Smooth muscle cell (in vitro differentiated cells): Measurements from ENCODE around the gene CLEC4M. TPM values are rescaled to one million over a fixed set of nuclear protein-coding genes. Genes with fewer than 3 reads are reported as not detected.

ENCODE experiments used
- DNase-seq: peaks from one replicate; lab custom pipeline; 2025; ENCODE audit not compliant: unreplicated experiment; lab: John Stamatoyannopoulos, UW
- H2AFZ ChIP-seq: fragments of 200-600 bp; sonication (generic); 2 replicates; pipeline ENCODE4 v1.6.0; 2016; ENCODE audit warnings: antibody characterized with exemption, low read depth, mild to moderate bottlenecking
- H3F3A ChIP-seq: fragments of 200-600 bp; sonication (generic); 2 replicates; pipeline ENCODE4 v1.6.0; 2017; ENCODE audit warnings: antibody characterized with exemption, low read depth
- H3K27ac ChIP-seq: fragments of 200-600 bp; sonication (generic); 2 replicates; pipeline ENCODE4 v1.5.1; 2016; ENCODE audit warnings: low read depth, mild to moderate bottlenecking
- H3K27me3 ChIP-seq: fragments of 200-600 bp; sonication (generic); 2 replicates; pipeline ENCODE4 v1.6.1; 2016; ENCODE audit warnings: low read depth, mild to moderate bottlenecking
- H3K36me3 ChIP-seq: fragments of 200-600 bp; sonication (generic); 2 replicates; pipeline ENCODE4 v1.5.1; 2016; ENCODE audit warnings: low read depth
- H3K4me1 ChIP-seq: fragments of 200-600 bp; sonication (generic); 2 replicates; pipeline ENCODE4 v1.5.1; 2016; ENCODE audit warnings: low read depth
- H3K4me2 ChIP-seq: fragments of 200-600 bp; sonication (generic); 2 replicates; pipeline ENCODE4 v1.6.0; 2016; ENCODE audit warnings: mild to moderate bottlenecking
- H3K4me3 ChIP-seq: fragments of 200-600 bp; sonication (generic); 2 replicates; pipeline ENCODE4 v1.5.1; 2016; ENCODE audit warnings: mild to moderate bottlenecking
- H3K79me2 ChIP-seq: fragments of 200-600 bp; sonication (generic); 2 replicates; pipeline ENCODE4 v1.6.0; 2016; ENCODE audit warnings: low read depth, mild to moderate bottlenecking
- H3K9ac ChIP-seq: fragments of 200-600 bp; sonication (generic); 2 replicates; pipeline ENCODE4 v1.6.0; 2016; ENCODE audit warnings: low read depth
- H3K9me3 ChIP-seq: fragments of 200-600 bp; sonication (generic); replicated peaks from 2 replicates; pipeline ENCODE4 v1.5.1; 2016; ENCODE audit warnings: low read depth
- H4K20me1 ChIP-seq: fragments of 200-600 bp; sonication (generic); 2 replicates; pipeline ENCODE4 v1.6.0; 2016; ENCODE audit warnings: low read depth
- CTCF ChIP-seq: fragments of 200-600 bp; sonication (generic); IDR thresholded peaks from 2 replicates; pipeline ENCODE4 v1.5.1; 2017; ENCODE audit warnings: borderline replicate concordance, mild to moderate bottlenecking, antibody characterized with exemption; ENCODE audit not compliant: insufficient read depth, poor library complexity, severe bottlenecking
- WGBS: methylation state at CpG from one replicate; pipeline ENCODE4 v1.1.7; 2016; ENCODE audit warnings: low lambda C conversion rate; 5-methylcytosine and 5-hydroxymethylcytosine counted together
- polyA plus RNA-seq: library from polyadenylated mRNA; unstranded; fragments of >200 nt; fragmentation: Nextera tagmentation; extraction: Ambion mirVana; gene quantifications from 2 replicates; pipeline ENCODE4 v1.2.1, GENCODE V29; 2016
- total RNA-seq: library from RNA; depleted of rRNA; stranded (reverse); fragments of >200 nt; gene quantifications from 2 replicates; pipeline ENCODE4 v1.2.3, GENCODE V29; 2014

CLEC4M gene
- total and polyA plus RNA-seq, 2 experiments from 2014 or later = not detected

- no peaks in the 10 kb centered on the region for H3K9me3 ChIP-seq
- H3K4me1 ChIP-seq = no peaks in the 10 kb centered on the region
- no peaks in the 10 kb centered on the region for H3K27me3 ChIP-seq
- TF ChIP-seq CTCF = no peak
- no peaks in the 10 kb centered on the region for H3K79me2 ChIP-seq
- no peaks in the 10 kb centered on the region for H4K20me1 ChIP-seq
- H2AFZ ChIP-seq = no peak overlapping the region
- H3K36me3 ChIP-seq = no peaks in the 10 kb centered on the region
- no peak for DNase-seq
- no peak overlapping the region for H3K9ac ChIP-seq
- H3F3A ChIP-seq = no peaks in the 10 kb centered on the region
- no peak overlapping the region for H3K4me3 ChIP-seq
- H3K27ac ChIP-seq = no peak overlapping the region
- H3K4me2 ChIP-seq = no peak overlapping the region
- WGBS = 91% methylated on average over 6 of the region's 6 CpGs
These were observed 42.7 kb upstream of the CLEC4M start for GRCh38 chr19:7720351-7720750.

- H3K36me3 ChIP-seq = no peaks in the 10 kb centered on the region
- no peaks in the 10 kb centered on the region for H3K4me1 ChIP-seq
- WGBS = 79% methylated on average over 5 of the region's 5 CpGs
- H2AFZ ChIP-seq = no peak overlapping the region
- no peak for DNase-seq
- TF ChIP-seq CTCF = no peak
- no peaks in the 10 kb centered on the region for H3K9me3 ChIP-seq
- H3K79me2 ChIP-seq = no peaks in the 10 kb centered on the region
- H3K4me2 ChIP-seq = no peak overlapping the region
- H4K20me1 ChIP-seq = no peaks in the 10 kb centered on the region
- H3K4me3 ChIP-seq = no peak overlapping the region
- no peak overlapping the region for H3K9ac ChIP-seq
- no peaks in the 10 kb centered on the region for H3F3A ChIP-seq
- peaks cover 8% of the 10 kb centered on the region for H3K27me3 ChIP-seq
- H3K27ac ChIP-seq = no peak overlapping the region
These were observed 40.8 kb upstream of the CLEC4M start for GRCh38 chr19:7722231-7722651.

- no peaks in the 10 kb centered on the region for H3K4me1 ChIP-seq
- no peaks in the 10 kb centered on the region for H3K79me2 ChIP-seq
- H3K27me3 ChIP-seq = peaks cover 44% of the 10 kb centered on the region
- no peaks in the 10 kb centered on the region for H3K9me3 ChIP-seq
- DNase-seq = no peak
- H3K4me2 ChIP-seq = no peak overlapping the region
- 63% methylated on average over 2 of the region's 2 CpGs for WGBS
- no peak overlapping the region for H3K27ac ChIP-seq
- H3K36me3 ChIP-seq = no peaks in the 10 kb centered on the region
- no peaks in the 10 kb centered on the region for H3F3A ChIP-seq
- TF ChIP-seq CTCF = no peak
- H3K9ac ChIP-seq = no peak overlapping the region
- H4K20me1 ChIP-seq = no peaks in the 10 kb centered on the region
- H3K4me3 ChIP-seq = no peak overlapping the region
- no peak overlapping the region for H2AFZ ChIP-seq
These were observed 37.3 kb upstream of the CLEC4M start for GRCh38 chr19:7725791-7726190.

- no peak overlapping the region for H3K4me3 ChIP-seq
- H3K27ac ChIP-seq = no peak overlapping the region
- H3K4me2 ChIP-seq = no peak overlapping the region
- no peaks in the 10 kb centered on the region for H3K4me1 ChIP-seq
- no peaks in the 10 kb centered on the region for H3K36me3 ChIP-seq
- DNase-seq = no peak
- H2AFZ ChIP-seq = no peak overlapping the region
- no peaks in the 10 kb centered on the region for H4K20me1 ChIP-seq
- no peak overlapping the region for H3K9ac ChIP-seq
- H3K9me3 ChIP-seq = no peaks in the 10 kb centered on the region
- peaks cover 65% of the 10 kb centered on the region for H3K27me3 ChIP-seq
- no peaks in the 10 kb centered on the region for H3F3A ChIP-seq
- 41% methylated on average over 16 of the region's 16 CpGs for WGBS
- TF ChIP-seq CTCF = no peak
- H3K79me2 ChIP-seq = no peaks in the 10 kb centered on the region
These were observed 33.8 kb upstream of the CLEC4M start for GRCh38 chr19:7729211-7729610.
